GM12878 (cell line): ENCODE data around the gene PDE6B.

ENCODE experiments used
- ATF3 ChIP-seq: IDR thresholded peaks from 2 replicates; pipeline ENCODE4 v1.6.1; 2011; ENCODE audit warnings: low read depth, mild to moderate bottlenecking, low read length, moderate library complexity, borderline replicate concordance; ENCODE audit errors: extremely low read depth
- BACH1 ChIP-seq: fragments of 450-650 bp; IDR thresholded peaks from 2 replicates; pipeline ENCODE4 v1.6.1; 2017; ENCODE audit warnings: mild to moderate bottlenecking, borderline replicate concordance
- BCL3 ChIP-seq: IDR thresholded peaks from 2 replicates; pipeline ENCODE4 v1.6.1; 2011; ENCODE audit warnings: borderline replicate concordance, low read depth, mild to moderate bottlenecking, moderate library complexity, low read length; ENCODE audit not compliant: insufficient read depth, poor library complexity, severe bottlenecking
- CTCF ChIP-seq, 3 experiments: IDR thresholded peaks in 2 of 3; conservative IDR thresholded peaks in 1 of 3; 2 replicates each; pipeline ENCODE4 v1.5.1; 2011; ENCODE audit warnings: low read depth in 3 of 3, low read length in 3 of 3, mild to moderate bottlenecking in 3 of 3, control low read depth in 2 of 3, moderate library complexity in 2 of 3, inconsistent platforms in 1 of 3, mixed read lengths in 1 of 3; ENCODE audit not compliant: control insufficient read depth in 2 of 3, insufficient read depth in 1 of 3; ENCODE audit errors: extremely low read depth in 1 of 3
- E2F4 ChIP-seq: IDR thresholded peaks from 2 replicates; pipeline ENCODE4 v1.6.1; 2012; ENCODE audit warnings: low read depth, low read length, improper control_type of control experiment
- MYC ChIP-seq: IDR thresholded peaks from 2 replicates; pipeline ENCODE4 v1.6.1; 2011; ENCODE audit warnings: mild to moderate bottlenecking, low read length, moderate library complexity, inconsistent platforms; ENCODE audit not compliant: insufficient read depth, insufficient replicate concordance, insufficient read length, severe bottlenecking
- SREBF2 ChIP-seq: IDR thresholded peaks from 2 replicates; pipeline ENCODE4 v1.6.1; 2012; ENCODE audit warnings: mild to moderate bottlenecking, low read length
- YY1 ChIP-seq: IDR thresholded peaks from 2 replicates; pipeline ENCODE4 v1.6.1; 2011; ENCODE audit warnings: low read depth, mild to moderate bottlenecking, low read length

- TF ChIP-seq CTCF (IDR thresholded peaks at IDR 0.05 in 2 of 3, conservative IDR thresholded peaks at IDR 0.05 in 1 of 3; ENCODE audit: control insufficient read depth in 2 of 3, extremely low read depth in 1 of 3, insufficient read depth in 1 of 3, low read depth in 3 of 3, low read length in 3 of 3) = no peak
- TF ChIP-seq ATF3 = no peak
- no peak for TF ChIP-seq BCL3
- TF ChIP-seq BACH1 = no peak
- TF ChIP-seq SREBF2 = no peak
- TF ChIP-seq E2F4 = no peak
- no peak for TF ChIP-seq YY1
- TF ChIP-seq MYC = no peak
These were observed 81.6 kb downstream of the PDE6B start for GRCh38 chr4:706834-707598.
